ENCODE data around the gene ERF.

Gene ERF

DNA sequence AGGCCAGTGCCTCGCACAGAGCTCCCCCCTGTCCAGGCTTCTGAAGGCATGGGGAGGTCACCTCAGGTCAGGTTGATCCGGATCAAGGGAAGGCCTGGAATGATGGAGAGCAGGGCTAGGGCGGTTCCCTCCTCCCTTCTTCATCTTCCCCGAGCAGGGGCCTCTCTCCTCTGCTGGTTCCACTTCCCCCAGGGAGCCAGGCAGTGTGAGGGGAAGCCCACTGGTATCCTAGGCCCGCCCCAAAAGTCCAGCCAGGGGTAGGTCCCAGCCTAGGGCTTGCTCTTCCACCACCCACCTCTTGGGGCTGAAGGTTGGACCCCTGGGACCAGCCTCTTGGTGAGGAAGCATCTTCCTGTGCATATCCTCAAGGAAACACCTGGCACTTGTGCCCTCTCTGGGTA, 30.6 kb upstream of the ERF start:
- Histone ChIP-seq H3K4me3 (ENCODE audit: low read length) (peak overlapping the region; percentile 79), H3K4me1 (ENCODE audit: control insufficient read depth, insufficient read depth, low read length) (peaks cover 36% of the 10 kb centered on the region), H3K36me3 (ENCODE audit: control insufficient read depth, insufficient read depth, low read length) (peaks cover 27% of the 10 kb centered on the region), H3K9ac (ENCODE audit: low read length) (no peak overlapping the region), H3K27ac (ENCODE audit: low read depth, low read length) (peak overlapping the region; percentile 77), H3K27me3 (ENCODE audit: control insufficient read depth, insufficient read depth, low read length) (no peaks in the 10 kb centered on the region)

DNA sequence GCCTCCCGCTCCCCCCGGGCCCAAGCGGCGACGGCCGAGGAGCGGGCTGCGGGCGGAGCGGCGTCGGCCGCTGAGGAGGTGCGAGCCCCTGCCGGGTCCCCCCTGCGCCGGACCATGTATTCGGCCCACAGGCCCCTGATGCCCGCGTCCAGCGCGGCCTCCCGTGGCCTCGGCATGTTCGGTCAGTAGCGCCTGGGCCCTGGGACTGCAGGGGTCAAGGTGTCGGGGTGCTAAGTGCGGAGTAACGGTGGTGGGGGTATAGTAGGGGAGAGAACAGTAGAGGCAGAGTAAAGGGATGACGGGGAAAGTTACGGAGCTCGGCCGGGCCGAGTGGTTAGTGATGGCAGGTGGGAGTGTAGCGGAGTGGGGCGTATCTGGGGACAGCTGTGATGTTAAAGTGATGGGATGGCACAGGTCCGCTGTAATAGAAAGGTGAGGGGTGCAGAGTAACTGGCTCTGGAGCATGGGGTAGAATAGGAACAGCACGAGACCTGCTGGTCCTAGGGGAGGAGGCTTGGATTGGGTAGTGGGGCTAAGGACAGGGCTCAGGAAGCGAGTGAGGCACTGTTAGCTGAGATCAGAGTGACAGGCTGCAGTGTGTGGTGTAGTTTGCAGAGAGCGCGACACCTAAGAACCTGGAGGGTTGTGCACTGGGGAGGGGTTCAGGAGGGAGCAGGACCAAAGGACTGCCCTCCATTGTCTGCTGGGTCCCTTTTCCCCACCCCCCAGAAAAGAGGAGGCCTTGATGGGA, 29.8 kb upstream of the ERF start:
- Histone ChIP-seq H3K27ac (ENCODE audit: low read depth, low read length) (peak overlapping the region; percentile 77), H3K27me3 (ENCODE audit: control insufficient read depth, insufficient read depth, low read length) (no peaks in the 10 kb centered on the region), H3K36me3 (ENCODE audit: control insufficient read depth, insufficient read depth, low read length) (peaks cover 20% of the 10 kb centered on the region), H3K4me3 (ENCODE audit: low read length) (peak overlapping the region; percentile 79), H3K9ac (ENCODE audit: low read length) (peak overlapping the region; percentile 67), H3K4me1 (ENCODE audit: control insufficient read depth, insufficient read depth, low read length) (peaks cover 36% of the 10 kb centered on the region)

DNA sequence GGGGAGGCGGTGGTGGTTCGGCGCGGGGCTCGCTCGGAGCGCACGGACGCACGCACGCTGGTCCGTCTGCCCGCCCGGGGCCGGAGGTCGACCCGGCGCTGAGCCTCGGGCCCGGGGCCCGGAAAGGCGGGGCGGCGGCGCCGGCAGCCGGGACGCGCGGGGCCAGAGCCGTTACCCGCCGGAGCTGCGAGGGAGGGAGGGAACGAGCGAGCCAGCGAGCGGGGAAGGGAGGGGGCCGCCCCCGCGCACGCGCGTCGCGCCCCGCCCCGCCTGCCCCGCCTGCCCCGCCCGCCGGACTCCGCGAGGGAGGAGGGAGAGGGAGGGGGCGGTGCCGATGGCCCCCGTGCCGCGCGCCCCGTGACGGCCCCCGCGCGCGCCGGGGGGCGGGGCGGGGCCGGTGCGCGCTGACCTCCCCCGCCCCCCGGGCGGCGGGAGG, 29.2 kb upstream of the ERF start:
- Histone ChIP-seq H3K4me1 (ENCODE audit: control insufficient read depth, insufficient read depth, low read length) (peaks cover 42% of the 10 kb centered on the region), H3K9ac (ENCODE audit: low read length) (no peak overlapping the region), H3K4me3 (ENCODE audit: low read length) (peak overlapping the region; percentile 59), H3K36me3 (ENCODE audit: control insufficient read depth, insufficient read depth, low read length) (peaks cover 14% of the 10 kb centered on the region), H3K27ac (ENCODE audit: low read depth, low read length) (peak overlapping the region; percentile 72), H3K27me3 (ENCODE audit: control insufficient read depth, insufficient read depth, low read length) (no peaks in the 10 kb centered on the region)

DNA sequence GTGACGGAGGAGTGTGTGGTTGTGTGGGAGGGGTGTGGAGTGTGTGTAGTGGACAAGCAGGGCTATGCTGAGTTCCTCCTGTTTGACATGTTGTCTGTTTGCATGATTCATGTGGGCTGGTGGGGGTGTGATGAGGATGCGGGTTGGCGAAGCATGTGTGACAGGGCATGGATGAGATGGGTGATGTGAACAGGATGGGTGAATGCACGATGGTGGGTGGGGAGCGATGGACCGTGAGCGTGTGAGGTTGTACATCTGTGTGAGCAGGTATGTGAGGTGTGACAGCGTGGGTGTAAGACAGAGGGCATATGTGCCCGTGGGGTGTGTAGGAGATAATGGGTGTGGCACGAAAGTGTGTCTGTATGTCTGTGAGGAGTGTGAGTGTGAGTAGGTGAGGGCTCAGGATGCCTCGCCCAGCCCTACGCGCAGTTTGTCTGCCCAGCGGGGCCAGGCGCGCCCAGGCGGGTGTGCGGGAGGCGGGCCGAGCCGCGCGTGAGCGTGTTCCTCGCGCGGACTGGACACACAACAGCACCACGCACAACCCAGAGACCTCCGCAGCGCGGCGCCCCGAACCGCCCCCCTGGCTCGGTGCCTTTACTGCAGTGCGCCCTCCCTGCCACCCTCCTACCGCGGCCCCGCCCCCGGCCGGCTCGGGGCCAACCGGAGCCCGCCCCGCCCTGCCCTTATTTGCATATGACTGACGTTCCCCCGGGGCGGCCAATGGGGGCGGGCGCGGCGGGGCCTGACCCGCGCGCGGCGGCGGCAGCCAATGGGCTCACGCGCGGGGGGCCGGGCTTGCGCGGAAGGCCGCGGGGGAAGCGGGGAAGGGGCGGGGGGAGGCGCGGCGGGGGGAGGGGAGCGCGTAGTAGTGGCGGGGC, 28.5 kb upstream of the ERF start:
- H3K9ac ChIP-seq (ENCODE audit: low read length), result peak overlapping the region; percentile 36
- peaks cover 9% of the 10 kb centered on the region for H3K36me3 ChIP-seq (ENCODE audit: control insufficient read depth, insufficient read depth, low read length)
- H3K27ac ChIP-seq (ENCODE audit: low read depth, low read length), result peak overlapping the region; percentile 82
- peaks cover 49% of the 10 kb centered on the region for H3K4me1 ChIP-seq (ENCODE audit: control insufficient read depth, insufficient read depth, low read length)
- no peaks in the 10 kb centered on the region for H3K27me3 ChIP-seq (ENCODE audit: control insufficient read depth, insufficient read depth, low read length)
- peak overlapping the region; percentile 73 for H3K4me3 ChIP-seq (ENCODE audit: low read length)

DNA sequence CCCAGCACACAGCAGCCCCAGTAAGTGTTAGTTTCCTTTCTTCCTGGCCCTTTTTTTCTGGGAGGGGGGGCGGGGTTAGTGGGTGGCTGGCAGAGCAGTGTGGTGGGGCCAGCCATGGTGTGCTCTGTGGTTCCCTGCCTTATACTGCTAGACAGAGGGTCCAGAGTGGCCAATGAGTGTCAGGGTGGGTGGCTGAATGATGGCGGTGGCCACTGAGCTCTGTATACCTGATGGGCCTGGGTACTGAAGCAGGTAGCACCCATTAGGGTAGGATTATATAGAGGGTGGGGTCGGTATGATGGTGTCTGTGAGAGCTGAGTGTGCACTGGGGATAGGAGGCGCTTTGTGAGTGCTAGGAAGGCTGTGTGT, 27.9 kb upstream of the ERF start:
- peaks cover 55% of the 10 kb centered on the region for H3K4me1 ChIP-seq (ENCODE audit: control insufficient read depth, insufficient read depth, low read length)

DNA sequence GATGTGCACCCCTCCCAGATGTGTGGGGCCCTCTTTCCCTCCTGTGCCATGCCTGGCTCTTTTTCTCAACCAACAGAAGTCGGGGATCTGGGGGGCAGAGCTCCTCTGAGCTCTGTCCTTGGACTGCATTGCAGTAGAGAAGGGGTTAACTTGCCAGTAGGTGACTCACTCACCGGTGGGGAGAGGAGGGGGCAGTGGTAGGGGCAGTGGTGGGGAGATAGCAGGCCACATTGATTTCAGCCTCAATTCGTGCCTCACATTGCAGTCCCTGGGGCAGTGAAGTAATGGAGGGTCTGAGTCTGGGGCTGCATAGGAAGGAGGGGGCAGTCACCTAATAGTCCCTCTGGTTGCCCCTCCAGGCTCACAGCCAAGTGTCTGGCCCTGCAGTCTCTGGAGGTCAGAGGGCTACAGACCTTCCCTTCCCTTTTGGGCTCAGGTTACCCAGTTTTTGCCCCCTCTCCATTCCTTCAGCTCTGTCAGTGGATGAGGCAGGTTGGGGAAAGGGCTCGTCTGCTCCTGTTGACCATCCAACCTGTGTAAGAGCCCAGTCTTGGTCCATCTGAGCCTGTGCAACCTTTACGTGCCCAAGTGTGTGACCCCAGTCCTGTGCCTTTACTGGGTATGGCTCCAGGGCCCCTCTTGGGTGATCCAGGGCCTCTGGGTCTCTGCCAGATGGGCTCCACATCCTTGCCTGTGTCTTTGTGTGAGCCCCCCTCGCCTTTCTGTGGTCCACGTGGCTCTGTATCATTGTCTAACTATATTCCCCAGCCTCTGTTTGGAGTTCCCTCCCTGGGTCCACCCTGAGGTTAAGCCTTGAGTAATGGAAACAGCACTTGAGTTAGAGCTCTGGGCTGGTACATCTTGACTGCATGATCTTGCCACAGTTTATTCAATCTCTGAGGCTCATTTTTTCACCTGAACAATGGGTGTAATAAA, 27.2 kb upstream of the ERF start:
- Histone ChIP-seq H3K27ac (ENCODE audit: low read depth, low read length) (peak overlapping the region; percentile 93), H3K27me3 (ENCODE audit: control insufficient read depth, insufficient read depth, low read length) (no peaks in the 10 kb centered on the region), H3K9ac (ENCODE audit: low read length) (no peak overlapping the region), H3K4me1 (ENCODE audit: control insufficient read depth, insufficient read depth, low read length) (peaks cover 60% of the 10 kb centered on the region), H3K36me3 (ENCODE audit: control insufficient read depth, insufficient read depth, low read length) (no peaks in the 10 kb centered on the region), H3K4me3 (ENCODE audit: low read length) (no peak overlapping the region)

More for the DNA sequence above, 27.9 kb upstream of the ERF start:
- Histone ChIP-seq H3K4me3 (ENCODE audit: low read length) (peak overlapping the region; percentile 73), H3K9ac (ENCODE audit: low read length) (no peak overlapping the region), H3K27ac (ENCODE audit: low read depth, low read length) (peak overlapping the region; percentile 82), H3K27me3 (ENCODE audit: control insufficient read depth, insufficient read depth, low read length) (no peaks in the 10 kb centered on the region), H3K36me3 (ENCODE audit: control insufficient read depth, insufficient read depth, low read length) (peaks cover 5% of the 10 kb centered on the region)

DNA sequence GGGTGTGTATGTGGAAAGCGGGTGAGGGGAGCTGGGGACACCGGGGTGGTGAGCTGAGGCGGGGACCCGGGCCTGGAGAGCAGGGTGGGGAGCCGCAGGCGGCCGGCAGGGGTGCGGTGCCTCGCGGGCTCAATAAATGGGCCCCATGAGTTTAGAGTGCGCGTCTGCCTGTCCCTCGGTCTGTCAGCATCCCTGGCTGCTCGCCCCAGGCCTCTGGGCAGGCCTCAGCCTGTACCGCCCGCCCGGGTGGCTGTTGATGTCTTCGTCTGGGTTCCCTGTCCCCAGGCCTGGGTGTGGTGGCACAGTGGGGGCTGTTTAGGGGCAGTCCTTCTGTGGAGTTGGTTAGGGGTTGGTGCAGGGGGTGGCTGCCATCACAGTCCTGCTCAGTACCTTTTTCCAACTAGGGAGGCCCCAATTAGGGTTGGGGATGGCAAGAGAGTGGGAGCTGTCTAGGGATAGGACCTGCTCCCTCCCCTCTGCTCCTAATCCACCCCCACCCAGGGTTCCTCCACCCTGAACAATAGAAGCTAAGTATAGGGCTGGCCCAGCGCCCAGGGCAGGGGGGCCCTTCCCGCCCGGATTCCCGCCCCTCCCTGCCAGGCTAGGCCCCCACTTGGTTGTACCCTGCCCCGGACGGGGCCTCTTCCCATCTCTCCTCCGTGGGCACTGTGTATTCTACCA, 26.4 kb upstream of the ERF start:
- H3K36me3 ChIP-seq (ENCODE audit: control insufficient read depth, insufficient read depth, low read length), result no peaks in the 10 kb centered on the region
- no peaks in the 10 kb centered on the region for H3K27me3 ChIP-seq (ENCODE audit: control insufficient read depth, insufficient read depth, low read length)
- H3K4me3 ChIP-seq (ENCODE audit: low read length), result peak overlapping the region; percentile 50
- H3K27ac ChIP-seq (ENCODE audit: low read depth, low read length), result peak overlapping the region; percentile 93
- peaks cover 60% of the 10 kb centered on the region for H3K4me1 ChIP-seq (ENCODE audit: control insufficient read depth, insufficient read depth, low read length)
- no peak overlapping the region for H3K9ac ChIP-seq (ENCODE audit: low read length)

DNA sequence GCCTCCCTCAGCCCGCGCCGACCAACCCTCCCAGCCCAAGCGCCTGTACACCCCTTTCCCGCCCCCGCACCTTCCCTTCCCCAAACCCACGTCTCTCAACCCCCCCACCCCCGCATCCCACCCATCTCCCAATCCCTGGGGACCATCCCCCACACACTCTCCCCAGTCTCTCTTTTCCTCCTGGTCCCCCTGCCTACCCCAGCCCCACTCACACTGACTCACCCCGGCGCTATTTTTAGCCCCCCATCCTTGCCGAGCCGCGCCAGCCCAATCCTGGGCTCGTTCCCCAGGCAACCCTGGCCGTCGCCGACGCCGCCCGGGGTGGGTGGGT, 25.9 kb upstream of the ERF start:
- no peaks in the 10 kb centered on the region for H3K36me3 ChIP-seq (ENCODE audit: control insufficient read depth, insufficient read depth, low read length)
- H3K27ac ChIP-seq (ENCODE audit: low read depth, low read length), result peak overlapping the region; percentile 93
- no peak overlapping the region for H3K9ac ChIP-seq (ENCODE audit: low read length)
- no peaks in the 10 kb centered on the region for H3K27me3 ChIP-seq (ENCODE audit: control insufficient read depth, insufficient read depth, low read length)
- H3K4me1 ChIP-seq (ENCODE audit: control insufficient read depth, insufficient read depth, low read length), result peaks cover 55% of the 10 kb centered on the region
- H3K4me3 ChIP-seq (ENCODE audit: low read length), result peak overlapping the region; percentile 82

DNA sequence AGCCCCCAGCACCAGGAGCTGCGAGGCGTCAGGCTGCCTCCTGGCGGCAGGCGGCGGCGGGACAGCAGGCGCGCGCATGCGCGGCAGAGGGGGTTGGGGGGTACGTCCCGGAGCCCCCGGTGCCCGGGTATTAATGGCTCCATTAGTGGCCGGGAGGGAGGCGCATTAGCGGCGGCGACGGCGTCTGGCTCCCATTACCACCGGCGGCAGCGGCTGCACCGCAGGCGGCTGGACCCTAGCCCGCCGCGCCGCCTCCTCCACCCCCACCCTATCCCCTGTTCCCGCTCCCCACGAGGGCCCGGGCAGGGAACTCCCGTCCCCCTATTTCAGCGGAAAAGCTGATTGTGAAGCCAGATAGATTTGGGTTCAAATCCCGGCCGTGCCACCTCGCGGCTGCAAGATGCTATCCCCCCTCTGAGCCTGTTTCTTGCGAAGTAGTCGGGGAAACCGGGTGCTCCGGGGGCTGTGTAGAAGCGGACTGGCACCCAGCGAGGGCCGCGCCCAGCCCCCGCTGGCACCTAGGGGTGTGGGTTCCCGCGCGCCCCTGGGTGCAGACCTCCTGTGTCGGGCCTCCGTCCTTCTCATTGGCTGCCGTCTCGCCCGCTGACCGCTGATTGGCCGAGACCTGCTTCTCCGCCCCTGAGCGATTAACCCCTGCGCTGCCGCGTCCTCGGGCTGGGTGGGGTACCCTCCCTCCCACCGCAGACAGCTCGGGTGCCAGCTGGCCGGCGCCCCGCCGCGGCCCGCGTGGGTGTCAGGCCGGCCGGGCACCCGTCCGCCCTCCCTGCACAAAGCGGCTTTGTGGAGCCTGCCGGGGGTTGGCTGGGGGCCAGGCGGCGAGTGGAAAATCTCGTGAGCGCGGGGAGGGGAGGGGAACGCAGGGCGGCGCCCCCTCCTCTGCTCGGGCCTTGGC, 25.2 kb upstream of the ERF start:
- no peaks in the 10 kb centered on the region for H3K36me3 ChIP-seq (ENCODE audit: control insufficient read depth, insufficient read depth, low read length)
- peaks cover 51% of the 10 kb centered on the region for H3K4me1 ChIP-seq (ENCODE audit: control insufficient read depth, insufficient read depth, low read length)
- H3K9ac ChIP-seq (ENCODE audit: low read length), result peak overlapping the region; percentile 47
- H3K4me3 ChIP-seq (ENCODE audit: low read length), result peak overlapping the region; percentile 82
- H3K27me3 ChIP-seq (ENCODE audit: control insufficient read depth, insufficient read depth, low read length), result no peaks in the 10 kb centered on the region
- H3K27ac ChIP-seq (ENCODE audit: low read depth, low read length), result peak overlapping the region; percentile 93

DNA sequence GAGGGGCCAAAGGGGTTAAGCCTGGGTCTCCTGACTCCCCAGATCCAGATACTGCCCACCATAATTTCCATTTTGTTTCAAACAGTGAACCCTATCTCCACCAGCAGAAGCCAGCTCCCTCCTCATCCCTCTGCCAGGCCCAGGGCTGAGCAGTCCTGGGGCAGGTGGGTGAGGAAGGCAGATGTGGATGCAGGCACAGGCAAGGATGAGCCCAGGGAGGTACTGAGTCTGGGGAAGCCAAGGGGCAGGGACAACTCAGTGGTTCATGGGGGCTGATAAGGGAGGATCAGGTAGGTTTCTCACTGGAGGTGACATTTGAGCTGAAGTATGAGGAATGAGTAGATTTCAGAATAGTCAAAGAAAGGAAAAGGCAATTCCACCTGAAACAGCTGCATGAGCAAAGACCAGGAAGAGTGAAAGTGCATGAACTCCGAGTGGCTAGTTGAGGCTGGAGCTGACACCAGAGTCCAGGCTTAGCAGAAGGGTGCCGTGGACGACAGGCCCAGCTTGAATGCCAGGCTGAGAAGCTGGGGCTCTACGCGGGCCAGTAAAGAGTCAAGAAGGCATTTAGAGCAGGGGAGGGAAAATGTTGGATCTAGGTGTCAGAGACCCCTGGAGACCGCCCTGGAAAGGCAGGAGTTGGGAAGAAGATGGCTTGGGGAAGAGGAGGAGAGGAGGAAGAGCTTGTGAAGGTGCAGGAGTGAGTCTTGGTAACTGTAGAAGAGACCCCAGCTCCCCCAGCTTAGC, 24.4 kb upstream of the ERF start:
- Histone ChIP-seq H3K4me3 (ENCODE audit: low read length) (peak overlapping the region; percentile 82), H3K4me1 (ENCODE audit: control insufficient read depth, insufficient read depth, low read length) (peaks cover 47% of the 10 kb centered on the region), H3K36me3 (ENCODE audit: control insufficient read depth, insufficient read depth, low read length) (peaks cover under 1% of the 10 kb centered on the region), H3K9ac (ENCODE audit: low read length) (peak overlapping the region; percentile 14), H3K27me3 (ENCODE audit: control insufficient read depth, insufficient read depth, low read length) (no peaks in the 10 kb centered on the region), H3K27ac (ENCODE audit: low read depth, low read length) (peak overlapping the region; percentile 93)

All from rectal smooth muscle tissue (tissue), 1 donor.